GM18519 (cell line): ENCODE results near the gene CDC42EP3.

Experiments
- ATAC-seq: cut with Tn5 transposase; IDR thresholded peaks from one replicate; pipeline ENCODE4 v1.9.1; 2021; ENCODE audit warnings: mild to moderate bottlenecking, moderate library complexity; ENCODE audit not compliant: unreplicated experiment, low FRiP score

CDC42EP3 gene

DNA sequence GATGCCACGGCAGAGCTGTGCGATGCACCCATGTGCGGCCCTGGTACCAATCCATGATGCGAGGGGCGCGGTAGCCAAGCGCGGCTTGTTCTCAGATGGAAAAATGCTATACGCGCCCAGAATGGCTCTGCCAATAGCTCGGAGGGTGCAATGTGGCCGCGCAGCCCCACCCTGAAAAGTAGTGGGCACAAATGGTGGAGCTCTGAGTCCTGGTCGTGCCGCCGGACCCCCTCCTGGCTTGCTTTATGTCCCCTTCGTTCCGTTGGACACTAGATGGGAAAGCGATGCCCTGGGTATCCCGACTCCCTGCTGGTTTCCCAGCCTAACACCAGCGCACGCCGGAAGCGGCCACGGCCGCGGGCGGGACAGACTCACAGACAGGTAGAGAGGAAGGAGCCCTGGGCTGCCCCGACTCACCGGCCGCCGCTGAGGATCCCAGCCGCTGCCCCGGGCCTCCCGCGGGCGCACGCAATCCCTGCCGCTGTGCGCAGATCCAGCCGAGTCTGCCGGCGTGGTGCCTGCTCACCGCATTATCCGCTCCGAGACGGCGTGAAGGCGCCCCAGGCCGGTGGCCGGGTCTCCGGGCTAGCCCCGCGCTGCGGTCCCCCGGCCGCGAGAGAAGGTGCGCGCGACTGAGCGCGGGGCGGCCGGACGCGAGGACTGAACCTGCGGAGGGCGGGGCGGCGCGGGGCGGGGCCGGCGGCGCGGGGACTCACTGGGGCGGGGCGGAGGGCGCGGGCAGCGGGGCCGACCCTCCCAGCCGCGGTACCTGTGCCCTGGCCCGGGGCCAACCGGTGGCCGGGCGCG, at the start of gene CDC42EP3:
Gene CDC42EP3 (minus strand): TSS at position 634 of the 807 bp plus-strand sequence. CDS start 25,055 bp downstream, outside the sequence.
- no peak for ATAC-seq

- ATAC-seq = no peak
These were observed 49.7 kb upstream of the CDC42EP3 start for GRCh38 chr2:37721201-37721560.

GRCh38 chr2:37720533-37721200, 49.2 kb upstream of the CDC42EP3 start:
- no peak for ATAC-seq

DNA sequence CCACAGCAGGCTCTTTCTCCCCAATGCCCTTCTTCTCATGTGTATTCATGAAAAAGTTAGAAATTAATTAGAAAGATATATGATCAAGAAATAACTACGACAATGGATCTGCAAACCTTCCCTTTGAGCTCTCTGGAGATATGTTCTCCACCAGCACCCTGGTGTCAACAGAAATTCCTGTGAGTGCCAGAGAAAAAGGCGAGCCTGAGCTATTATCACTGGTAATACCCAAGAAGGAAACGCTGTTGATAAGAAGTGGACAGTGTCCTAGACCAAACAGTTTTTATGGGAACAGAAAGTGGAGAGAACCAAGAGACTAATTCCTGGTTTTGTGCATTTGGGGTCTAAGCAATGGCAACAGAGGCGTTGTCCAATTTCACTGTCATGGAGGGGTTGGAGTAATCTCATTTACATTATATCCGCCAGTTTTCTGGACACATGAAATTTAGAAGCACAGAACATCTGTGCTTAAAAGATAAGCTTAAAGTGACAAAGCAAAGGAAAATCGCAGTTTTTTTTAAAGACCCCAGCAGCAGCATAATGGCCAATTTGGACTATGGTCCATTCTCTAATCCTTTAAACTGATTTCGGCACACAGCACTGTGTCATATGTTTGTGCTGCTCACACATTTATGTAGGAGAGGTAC, 47.2 kb upstream of the CDC42EP3 start:
- no peak for ATAC-seq

- ATAC-seq = no peak
These were observed 41.8 kb upstream of the CDC42EP3 start for GRCh38 chr2:37713258-37713700.

GRCh38 chr2:37711831-37712230, 40.4 kb upstream of the CDC42EP3 start:
- no peak for ATAC-seq

GRCh38 chr2:37711308-37711731, 39.9 kb upstream of the CDC42EP3 start:
- ATAC-seq = no peak

DNA sequence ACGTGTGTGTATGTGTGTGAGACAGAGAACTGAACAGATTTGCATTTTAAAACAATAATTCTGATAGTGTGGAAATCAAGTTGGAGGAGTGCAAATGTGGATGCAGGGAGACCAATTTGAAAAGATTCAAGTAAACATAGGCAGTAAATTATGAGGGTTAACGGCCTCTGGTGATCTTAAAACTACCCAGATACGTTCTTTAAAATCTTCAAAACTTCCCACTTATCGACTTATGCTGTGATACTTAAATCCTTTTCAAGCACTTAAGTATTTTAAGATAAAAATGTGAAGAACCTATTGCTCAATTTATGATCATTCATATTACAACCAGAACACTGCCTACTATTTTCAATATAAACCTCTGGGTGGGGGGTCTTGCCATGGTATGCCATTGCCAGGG, 37.7 kb upstream of the CDC42EP3 start:
- no peak for ATAC-seq

DNA sequence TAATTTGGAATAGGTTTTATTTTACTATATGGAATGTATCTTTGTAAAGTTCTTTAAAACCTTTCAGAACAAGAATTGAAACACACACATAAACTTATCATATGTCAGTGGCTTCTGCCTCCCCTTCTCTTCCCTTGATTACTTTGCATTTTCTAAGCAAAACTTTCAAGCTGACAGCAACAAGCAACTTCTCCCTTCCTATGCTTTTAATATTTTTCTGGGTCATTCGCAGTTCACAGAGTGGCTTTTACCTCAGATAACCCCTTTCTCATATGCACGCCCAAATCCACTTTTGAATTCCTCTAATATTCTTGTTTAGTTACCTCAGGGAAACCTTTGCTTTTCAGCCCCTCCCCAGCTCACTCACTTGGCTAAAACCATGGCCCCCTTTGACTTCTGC, 36.7 kb upstream of the CDC42EP3 start:
- ATAC-seq = no peak

DNA sequence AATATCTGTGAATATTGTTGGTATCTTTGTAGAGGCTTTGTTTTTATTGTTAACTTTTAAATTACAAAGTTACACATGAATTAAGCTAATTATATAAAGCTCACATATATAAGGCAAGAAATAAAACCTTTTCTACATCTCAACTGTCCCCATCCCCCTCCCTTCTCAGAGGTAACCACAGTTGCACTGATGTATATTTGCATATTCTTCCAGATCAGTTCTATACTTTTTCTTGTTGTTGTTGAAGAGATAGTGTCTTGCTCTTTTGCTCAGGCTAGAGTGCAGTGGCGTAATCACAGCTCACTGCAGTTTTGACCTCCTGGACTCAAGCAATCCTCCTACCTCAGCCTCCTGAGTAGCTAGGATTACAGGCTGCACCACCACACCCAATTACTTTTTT, 36.0 kb upstream of the CDC42EP3 start:
- ATAC-seq = no peak

GRCh38 chr2:37706334-37707183, 35.1 kb upstream of the CDC42EP3 start:
- no peak for ATAC-seq

- no peak for ATAC-seq
These were observed 33.7 kb upstream of the CDC42EP3 start for GRCh38 chr2:37705191-37705590.

- ATAC-seq = no peak
These were observed 27.6 kb upstream of the CDC42EP3 start for GRCh38 chr2:37698931-37699481.

DNA sequence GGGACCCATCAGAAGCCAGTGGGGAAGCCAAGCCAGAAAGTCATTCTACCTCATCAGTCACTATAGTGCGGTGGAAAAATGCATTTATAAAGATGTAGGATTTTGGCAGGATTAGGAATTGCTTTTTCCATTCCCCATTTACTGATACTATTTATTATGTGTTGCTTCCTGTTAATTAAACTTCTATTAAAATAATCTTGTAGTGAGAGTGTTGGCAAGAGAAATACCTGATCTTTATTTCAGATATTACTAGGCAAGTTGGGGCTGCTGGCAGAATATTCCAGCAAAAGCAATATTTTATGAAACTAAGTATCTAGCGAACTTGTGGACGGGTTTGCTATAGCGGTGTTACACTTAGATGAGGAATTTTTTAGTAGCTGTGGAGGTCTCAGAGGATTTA, 23.9 kb upstream of the CDC42EP3 start:
- ATAC-seq = no peak

DNA sequence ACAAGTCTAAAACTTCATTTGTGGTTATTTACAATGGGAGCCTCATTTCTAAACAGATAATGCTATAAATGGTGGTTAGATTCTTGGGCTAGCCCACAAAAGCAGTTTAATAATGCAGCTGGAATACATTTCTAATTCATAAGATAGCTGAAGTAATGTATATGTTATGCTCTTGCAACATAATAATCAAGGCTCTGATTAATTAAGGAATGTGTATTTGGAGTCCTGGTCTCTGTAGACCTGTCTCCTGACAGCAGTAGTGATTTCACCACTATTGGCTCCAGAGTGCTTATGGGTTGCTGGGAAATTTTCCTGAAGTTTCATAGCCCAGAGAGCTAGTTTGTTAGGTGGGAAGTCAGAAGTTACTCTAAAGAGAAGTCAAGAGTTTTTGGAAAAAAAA, 21.3 kb upstream of the CDC42EP3 start:
- no peak for ATAC-seq

GRCh38 chr2:37689751-37690150, 18.3 kb upstream of the CDC42EP3 start:
- ATAC-seq = no peak

- ATAC-seq = no peak
These were observed 17.5 kb upstream of the CDC42EP3 start for GRCh38 chr2:37688771-37689468.

GRCh38 chr2:37686792-37687526, 15.5 kb upstream of the CDC42EP3 start:
- ATAC-seq = no peak

DNA sequence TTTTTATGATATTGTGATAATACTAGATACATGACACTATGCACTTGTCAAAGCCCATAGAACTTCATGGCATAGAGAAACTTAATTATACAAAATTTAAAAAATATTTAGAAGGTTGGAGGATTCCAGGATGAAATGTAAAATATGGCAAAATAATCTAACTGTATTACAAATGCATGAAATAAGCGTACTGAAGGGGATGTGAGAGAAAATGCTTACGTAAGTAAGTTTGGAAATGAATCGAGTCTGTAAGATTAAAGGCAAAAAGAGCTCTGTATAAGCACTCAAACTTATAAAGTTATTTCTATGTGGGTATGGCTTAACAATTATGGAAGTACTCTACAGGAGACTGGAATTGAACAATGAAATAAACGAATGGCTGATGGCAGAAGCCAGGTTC, 13.4 kb upstream of the CDC42EP3 start:
- ATAC-seq = no peak
